CD4-positive, alpha-beta T cell (primary cell): Measurements from ENCODE around the gene ADGRA1. TPM values are rescaled to one million over a fixed set of nuclear protein-coding genes. Genes with fewer than 3 reads are reported as not detected.
A peak's percentile ranks its signal among the peaks of the same experiment; 100 is the strongest.

Experiments used
- ATAC-seq: fragments of 200-7000 bp; cut with Tn5 transposase; one replicate; pipeline ENCODE4 v1.10.0; 2022; ENCODE audit warnings: mild to moderate bottlenecking; ENCODE audit not compliant: poor library complexity
- CTCF ChIA-PET: fragments of 350-600 bp; sonication (Branson Sonifier 250); formaldehyde crosslinking; loops from one replicate; lab custom pipeline; 2021; ENCODE audit warnings: antibody characterized with exemption, inconsistent platforms; lab: Charles Lee
- POLR2A ChIA-PET: fragments of 350-600 bp; sonication (Branson Sonifier 250); formaldehyde crosslinking; loops from one replicate; lab custom pipeline; 2021; ENCODE audit warnings: antibody characterized with exemption, inconsistent platforms; lab: Charles Lee
- DNase-seq, 14 experiments: peaks; one replicate each; pipeline ENCODE4 v3.0.0-alpha.2; 2013 to 2020; ENCODE audit warnings: mixed read lengths in 2 of 14
- H3K27ac ChIP-seq, 2 donors: one replicate each; pipeline versions ENCODE4 v1.5.1 to v1.7.0; 2013; ENCODE audit warnings: low read length in 2 of 2, low read depth in 1 of 2, mild to moderate bottlenecking in 1 of 2
- H3K27me3 ChIP-seq, 2 experiments: 1 replicate in 1 of 2; 2 replicates in 1 of 2; pipeline versions ENCODE4 v1.6.1 to v1.7.0; 2013; ENCODE audit warnings: low read length in 2 of 2, control low read depth in 1 of 2, mild to moderate bottlenecking in 1 of 2, moderate library complexity in 1 of 2; ENCODE audit not compliant: insufficient read depth in 2 of 2, control insufficient read depth in 1 of 2
- H3K36me3 ChIP-seq: one replicate; pipeline ENCODE4 v1.6.1; 2013; ENCODE audit warnings: low read length, control low read depth; ENCODE audit not compliant: insufficient read depth
- H3K4me1 ChIP-seq: one replicate; pipeline ENCODE4 v1.6.1; 2013; ENCODE audit warnings: low read length, control low read depth; ENCODE audit not compliant: insufficient read depth
- H3K4me3 ChIP-seq: one replicate; pipeline ENCODE4 v1.5.1; 2013; ENCODE audit warnings: mild to moderate bottlenecking, low read length, moderate library complexity
- H3K9me3 ChIP-seq, 2 experiments: 1 replicate in 1 of 2; 2 replicates in 1 of 2; pipeline versions ENCODE4 v1.6.1 to v1.7.0; 2013; ENCODE audit warnings: low read length in 2 of 2, mild to moderate bottlenecking in 2 of 2, control low read depth in 1 of 2, moderate library complexity in 1 of 2; ENCODE audit not compliant: control insufficient read depth in 1 of 2, insufficient read depth in 1 of 2
- H3K27ac Mint-ChIP-seq: one replicate; pipeline ENCODE4 v1.8.0; 2020; ENCODE audit warnings: mixed read lengths
- H3K27me3 Mint-ChIP-seq: one replicate; pipeline ENCODE4 v1.8.0; 2021; ENCODE audit warnings: mixed read lengths
- H3K36me3 Mint-ChIP-seq: one replicate; pipeline ENCODE4 v1.8.0; 2021; ENCODE audit warnings: low read depth, mixed read lengths
- H3K4me1 Mint-ChIP-seq: one replicate; pipeline ENCODE4 v1.8.0; 2021; ENCODE audit warnings: low read depth, mixed read lengths
- H3K4me3 Mint-ChIP-seq: one replicate; pipeline ENCODE4 v1.8.0; 2020; ENCODE audit warnings: mild to moderate bottlenecking, mixed read lengths
- H3K9me3 Mint-ChIP-seq: one replicate; pipeline ENCODE4 v1.8.0; 2020; ENCODE audit warnings: mixed read lengths
- CTCF ChIP-seq: fragments of 200-600 bp; IDR thresholded peaks from one replicate; pipeline ENCODE4 v1.8.0; 2022; ENCODE audit warnings: antibody characterized with exemption, mild to moderate bottlenecking
- intact Hi-C, 2 experiments: fragments of 100-400 bp; cut with DNase I in 1 of 2; cut with micrococcal nuclease in 1 of 2; formaldehyde crosslinking; loops; one replicate each; pipeline versions ENCODE4 v1.15.1 to v1.9.0; 2023 to 2025; cut with DNase I, micrococcal nuclease
- total RNA-seq, 174 experiments: library from RNA in 2 of 174; stranded (reverse) in 2 of 174; gene quantifications; one replicate each; pipeline ENCODE4 v1.2.3 and lab custom pipeline; 2021 to 2026

The ADGRA1 gene
- total RNA-seq, 2 experiments from 2014 or later = not detected

- Mint-ChIP-seq H3K4me1 (peaks cover 6% of the 10 kb centered on the region), H3K36me3 (no peaks in the 10 kb centered on the region), H3K4me3 (no peak overlapping the region), H3K9me3 (peaks cover 5% of the 10 kb centered on the region), H3K27ac (no peak overlapping the region), H3K27me3 (peaks cover 52% of the 10 kb centered on the region)
- Histone ChIP-seq H3K27me3 (peaks cover 10 to 12% of the 10 kb centered on the region in 2 experiments), H3K27ac (no peak overlapping the region), H3K36me3 (no peaks in the 10 kb centered on the region), H3K4me3 (no peak overlapping the region), H3K9me3 (peaks cover 3 to 5% of the 10 kb centered on the region in 2 experiments), H3K4me1 (peaks cover 5% of the 10 kb centered on the region)
- intact Hi-C loops = loop anchor here (5.0 kb wide), 3 partner anchors 119 to 174 kb away; partner anchors contain the start of gene ADAM8 (in 1 of the 2)
- DNase-seq (peak in 1 of 14 experiments; percentile 2), ATAC-seq (no peak)
- no peak for TF ChIP-seq CTCF
- ChIA-PET CTCF (interaction anchor here (0.6 to 1.6 kb wide), 3 partner anchors 132 to 1236 kb away, joined by 3 to 5 read pairs (median 3); no protein-coding TSS in a partner anchor), POLR2A (no interaction called here)
Observed at GRCh38 chr10:133143546-133143945, 55.8 kb downstream of the ADGRA1 start.

DNA sequence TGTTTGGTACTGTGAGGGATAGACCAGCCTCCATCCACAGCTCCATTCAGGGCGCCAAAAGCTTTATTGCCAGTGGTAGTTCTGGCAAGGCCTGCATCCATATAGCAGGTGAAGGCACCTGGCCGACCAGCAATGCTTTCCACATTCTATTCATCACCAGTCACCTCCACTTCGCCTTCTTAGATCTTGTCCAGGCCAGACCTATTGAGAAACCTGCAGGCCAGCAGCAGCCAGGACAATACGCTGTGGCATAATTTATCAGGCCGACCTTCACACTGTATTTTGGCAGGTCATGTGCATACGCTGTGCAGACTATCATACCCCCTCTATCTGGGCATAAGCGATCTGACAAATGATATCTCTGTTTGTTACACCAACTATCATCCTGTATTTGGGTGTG lies 57.0 kb downstream of the ADGRA1 start:
- Mint-ChIP-seq H3K27me3 (peaks cover 64% of the 10 kb centered on the region), H3K9me3 (peaks cover 5% of the 10 kb centered on the region), H3K4me3 (no peak overlapping the region), H3K36me3 (no peaks in the 10 kb centered on the region), H3K4me1 (peaks cover 6% of the 10 kb centered on the region), H3K27ac (no peak overlapping the region)
- Histone ChIP-seq H3K9me3 (peaks cover 3 to 5% of the 10 kb centered on the region in 2 experiments), H3K4me1 (peaks cover 5% of the 10 kb centered on the region), H3K27ac (no peak overlapping the region), H3K27me3 (peaks cover 10 to 12% of the 10 kb centered on the region in 2 experiments), H3K36me3 (no peaks in the 10 kb centered on the region), H3K4me3 (no peak overlapping the region)
- no peak for TF ChIP-seq CTCF
- intact Hi-C loops = loop anchor here (1.0 to 5.0 kb wide), 5 partner anchors 83 to 174 kb away; partner anchors contain the start of gene ADAM8 (in 1 of the 2)
- ChIA-PET CTCF (no interaction called here), POLR2A (no interaction called here)
- ATAC-seq (no peak), DNase-seq (peak in 1 of 14 experiments; percentile 2)

DNA sequence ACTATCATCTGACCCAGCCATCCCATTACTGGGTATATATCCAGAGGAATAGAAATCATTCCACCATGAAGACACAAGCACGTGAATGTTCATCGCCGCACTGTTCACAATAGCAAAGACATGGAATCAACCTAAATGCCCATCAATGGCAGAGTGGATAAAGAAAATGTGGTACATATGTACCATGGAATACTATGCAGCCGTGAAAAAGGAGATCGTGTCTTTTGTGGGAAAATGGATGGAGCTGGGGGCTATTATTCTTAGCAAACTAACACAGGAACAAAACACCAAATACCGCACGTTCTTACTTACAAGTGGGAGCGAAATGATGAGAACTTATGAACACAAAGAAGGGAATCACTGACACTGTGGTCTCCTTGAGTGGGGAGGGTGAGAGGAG lies 62.5 kb downstream of the ADGRA1 start:
- ATAC-seq = no peak
- H3K9me3 ChIP-seq = peaks cover 5 to 9% of the 10 kb centered on the region in 2 experiments
- no peaks in the 10 kb centered on the region for H3K36me3 ChIP-seq
- Mint-ChIP-seq H3K27me3 (peaks cover 58% of the 10 kb centered on the region), H3K4me1 (no peaks in the 10 kb centered on the region), H3K4me3 (no peak overlapping the region), H3K9me3 (peaks cover 5% of the 10 kb centered on the region), H3K36me3 (no peaks in the 10 kb centered on the region), H3K27ac (no peak overlapping the region)
- no peak overlapping the region for H3K4me3 ChIP-seq
- no peak overlapping the region for H3K27ac ChIP-seq
- no peak for DNase-seq
- no peaks in the 10 kb centered on the region for H3K4me1 ChIP-seq
- TF ChIP-seq CTCF = no peak
- H3K27me3 ChIP-seq = peaks cover 4 to 9% of the 10 kb centered on the region in 2 experiments
- POLR2A ChIA-PET = no interaction called here
- CTCF ChIA-PET = no interaction called here
- intact Hi-C loops = no loop called here
